Osteocyte (in vitro differentiated cells): ENCODE data around the gene WDR70. TPM values are rescaled to one million over a fixed set of nuclear protein-coding genes. Genes with fewer than 3 reads are reported as not detected.

Source experiments
- DNase-seq: peaks from one replicate; pipeline ENCODE4 v3.0.0; 2021; ENCODE audit warnings: mixed read lengths; ENCODE audit not compliant: unreplicated experiment; ENCODE audit errors: extremely low spot score
- H3K27ac Mint-ChIP-seq: one replicate; pipeline ENCODE4 v1.8.0; 2021; ENCODE audit warnings: mild to moderate bottlenecking, mixed read lengths; ENCODE audit not compliant: unreplicated experiment
- H3K27me3 Mint-ChIP-seq: one replicate; pipeline ENCODE4 v1.8.0; 2021; ENCODE audit warnings: mixed read lengths; ENCODE audit not compliant: unreplicated experiment
- H3K36me3 Mint-ChIP-seq: one replicate; pipeline ENCODE4 v1.8.0; 2021; ENCODE audit warnings: mixed read lengths; ENCODE audit not compliant: unreplicated experiment
- H3K4me1 Mint-ChIP-seq: one replicate; pipeline ENCODE4 v1.8.0; 2021; ENCODE audit warnings: mixed read lengths; ENCODE audit not compliant: unreplicated experiment
- H3K4me3 Mint-ChIP-seq: one replicate; pipeline ENCODE4 v1.8.0; 2021; ENCODE audit warnings: mild to moderate bottlenecking, moderate library complexity, mixed read lengths; ENCODE audit not compliant: unreplicated experiment
- H3K9me3 Mint-ChIP-seq: one replicate; pipeline ENCODE4 v1.8.0; 2021; ENCODE audit warnings: mixed read lengths; ENCODE audit not compliant: unreplicated experiment
- total RNA-seq: library from RNA; stranded (reverse); gene quantifications from 2 replicates; pipeline ENCODE4 v1.2.1, GENCODE V29; 2021
- TF ChIP-seq, protein P1 (sequence below): fragments of 200-600 bp; sonication (generic); IDR thresholded peaks from 2 replicates; pipeline ENCODE4 v1.5.0; 2021; ENCODE audit warnings: antibody characterized with exemption, mild to moderate bottlenecking, moderate library complexity

WDR70 gene
- total RNA-seq, 1 donor from 2014 or later, result 35.4 TPM

DNA sequence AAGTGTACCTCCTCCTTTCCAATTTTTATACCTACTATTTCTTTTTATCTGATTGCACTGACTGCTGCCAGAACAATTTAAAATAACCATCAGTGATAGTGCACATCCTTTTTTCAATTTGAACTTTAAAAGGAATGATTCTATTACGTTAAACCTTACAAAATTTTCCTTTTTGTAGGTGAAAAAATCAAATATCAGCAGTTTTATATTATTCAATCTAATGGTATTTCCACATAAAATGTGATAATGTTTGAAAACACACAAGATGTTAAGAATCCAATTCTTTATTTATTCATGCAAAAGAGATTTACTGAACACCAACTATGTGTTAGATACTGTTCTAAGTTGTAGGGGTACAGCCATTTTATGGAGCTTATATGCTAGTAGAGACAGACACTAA lies 355.0 kb downstream of the WDR70 start:
- H3K4me3 Mint-ChIP-seq, result no peak overlapping the region
- no peak for DNase-seq
- H3K9me3 Mint-ChIP-seq, result no peaks in the 10 kb centered on the region
- peaks cover 28% of the 10 kb centered on the region for H3K4me1 Mint-ChIP-seq
- TF ChIP-seq, protein P1, sequence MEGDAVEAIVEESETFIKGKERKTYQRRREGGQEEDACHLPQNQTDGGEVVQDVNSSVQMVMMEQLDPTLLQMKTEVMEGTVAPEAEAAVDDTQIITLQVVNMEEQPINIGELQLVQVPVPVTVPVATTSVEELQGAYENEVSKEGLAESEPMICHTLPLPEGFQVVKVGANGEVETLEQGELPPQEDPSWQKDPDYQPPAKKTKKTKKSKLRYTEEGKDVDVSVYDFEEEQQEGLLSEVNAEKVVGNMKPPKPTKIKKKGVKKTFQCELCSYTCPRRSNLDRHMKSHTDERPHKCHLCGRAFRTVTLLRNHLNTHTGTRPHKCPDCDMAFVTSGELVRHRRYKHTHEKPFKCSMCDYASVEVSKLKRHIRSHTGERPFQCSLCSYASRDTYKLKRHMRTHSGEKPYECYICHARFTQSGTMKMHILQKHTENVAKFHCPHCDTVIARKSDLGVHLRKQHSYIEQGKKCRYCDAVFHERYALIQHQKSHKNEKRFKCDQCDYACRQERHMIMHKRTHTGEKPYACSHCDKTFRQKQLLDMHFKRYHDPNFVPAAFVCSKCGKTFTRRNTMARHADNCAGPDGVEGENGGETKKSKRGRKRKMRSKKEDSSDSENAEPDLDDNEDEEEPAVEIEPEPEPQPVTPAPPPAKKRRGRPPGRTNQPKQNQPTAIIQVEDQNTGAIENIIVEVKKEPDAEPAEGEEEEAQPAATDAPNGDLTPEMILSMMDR, result no peak
- no peak overlapping the region for H3K27ac Mint-ChIP-seq
- H3K36me3 Mint-ChIP-seq, result peaks cover 17% of the 10 kb centered on the region
- no peaks in the 10 kb centered on the region for H3K27me3 Mint-ChIP-seq

DNA sequence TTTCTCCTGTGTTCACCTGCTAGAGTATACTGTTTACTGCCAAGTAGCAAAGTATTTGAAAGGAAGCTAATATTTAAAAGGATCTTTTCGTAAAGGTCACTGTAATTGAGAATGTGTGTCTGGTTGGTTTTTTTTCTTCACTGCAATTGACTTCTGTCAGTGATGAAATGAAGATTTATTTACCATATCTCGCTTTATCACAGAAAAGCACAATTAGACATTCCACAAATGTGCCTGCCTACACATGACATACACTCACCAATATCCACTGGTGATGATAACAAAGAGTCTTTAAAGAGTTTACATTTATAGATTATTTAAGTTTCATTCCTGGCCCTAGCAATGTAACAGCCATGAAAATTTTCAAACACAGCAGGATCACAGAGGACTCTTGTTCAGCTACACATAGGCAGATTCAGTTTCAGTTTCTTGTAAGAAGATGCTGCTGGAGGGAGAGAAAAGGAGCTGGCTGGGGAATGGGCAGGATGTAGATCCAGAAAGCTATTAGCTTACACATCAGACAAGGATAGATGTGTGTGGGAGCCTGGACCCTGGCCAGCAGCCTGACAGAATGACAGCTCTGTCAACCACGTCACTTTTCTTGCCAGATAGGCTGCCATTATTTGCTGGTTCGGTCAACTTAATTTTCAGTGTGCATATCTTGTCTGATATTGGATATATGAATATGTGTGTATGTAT lies 356.7 kb downstream of the WDR70 start:
- Mint-ChIP-seq H3K27ac (peak overlapping the region; percentile 54), H3K4me3 (no peak overlapping the region), H3K4me1 (peaks cover 43% of the 10 kb centered on the region), H3K27me3 (no peaks in the 10 kb centered on the region), H3K36me3 (peaks cover 6% of the 10 kb centered on the region), H3K9me3 (no peaks in the 10 kb centered on the region)
- DNase-seq, result no peak
- TF ChIP-seq, protein P1, result no peak

DNA sequence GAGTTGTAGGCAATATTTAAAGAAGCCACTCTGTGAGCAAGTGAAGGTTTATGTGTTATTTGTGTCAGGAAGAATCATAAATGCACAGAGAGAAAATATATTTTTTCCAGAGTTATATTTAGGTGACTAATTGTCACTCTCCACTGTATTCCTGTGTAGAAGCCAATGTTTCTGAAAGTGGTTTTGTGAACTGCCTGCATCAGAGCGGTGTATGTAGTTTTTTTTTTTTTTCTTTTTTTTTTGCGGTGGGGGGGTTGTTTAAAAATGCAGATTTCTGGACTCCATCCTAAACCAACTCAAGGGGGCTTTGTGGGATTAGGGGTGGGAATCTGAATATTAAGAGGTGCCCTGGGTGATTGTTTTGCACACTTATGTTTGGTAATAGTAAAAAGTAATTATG lies 357.3 kb downstream of the WDR70 start:
- no peak for DNase-seq
- H3K4me1 Mint-ChIP-seq, result peaks cover 49% of the 10 kb centered on the region
- H3K4me3 Mint-ChIP-seq, result no peak overlapping the region
- peak overlapping the region; percentile 54 for H3K27ac Mint-ChIP-seq
- TF ChIP-seq, protein P1, result no peak
- no peaks in the 10 kb centered on the region for H3K9me3 Mint-ChIP-seq
- no peaks in the 10 kb centered on the region for H3K27me3 Mint-ChIP-seq
- peaks cover 6% of the 10 kb centered on the region for H3K36me3 Mint-ChIP-seq

DNA sequence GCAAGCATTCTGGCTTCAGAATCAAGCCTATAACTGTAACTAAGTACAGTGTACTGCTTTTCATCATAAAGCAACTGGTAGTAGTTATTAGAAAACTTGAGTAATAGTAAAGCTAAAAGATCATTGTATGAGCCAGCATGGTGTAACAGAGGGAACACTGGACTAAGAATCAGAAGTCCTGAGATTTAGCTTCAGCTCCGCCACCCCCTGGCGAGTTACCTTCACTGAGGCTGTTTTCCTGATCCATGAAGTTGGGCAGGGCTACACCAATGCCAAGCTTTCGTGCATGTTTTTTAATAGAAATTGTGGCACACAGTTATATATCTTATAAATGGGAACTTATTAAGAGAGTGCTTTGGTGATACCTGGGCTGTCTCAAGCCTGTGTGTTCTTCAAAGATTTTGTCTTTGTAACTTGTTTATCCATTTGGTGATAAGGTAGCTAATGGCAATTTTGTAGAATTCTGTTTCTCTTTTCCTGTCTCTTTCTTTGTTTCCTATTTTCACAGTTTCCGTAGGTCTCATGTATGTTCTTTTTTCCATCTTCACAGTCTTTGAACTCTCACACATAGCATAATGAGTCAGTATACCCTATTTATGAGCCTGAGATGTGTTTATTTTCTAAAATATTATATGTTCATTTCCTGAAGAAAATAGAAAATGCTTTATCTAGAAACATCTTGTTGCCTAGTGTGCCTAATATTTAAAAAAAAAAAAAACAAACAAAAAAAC lies 358.4 kb downstream of the WDR70 start:
- no peak for DNase-seq

More for the DNA sequence above, 358.4 kb downstream of the WDR70 start:
- Mint-ChIP-seq H3K27me3 (no peaks in the 10 kb centered on the region), H3K36me3 (peaks cover 10% of the 10 kb centered on the region), H3K27ac (peak overlapping the region; percentile 0), H3K9me3 (peaks cover 2% of the 10 kb centered on the region), H3K4me1 (peaks cover 54% of the 10 kb centered on the region), H3K4me3 (no peak overlapping the region)
- TF ChIP-seq, protein P1, result no peak
